Pancreas (tissue), 10 donors: Measurements from ENCODE around the gene DBN1. TPM values are rescaled to one million over a fixed set of nuclear protein-coding genes. Genes with fewer than 3 reads are reported as not detected.

ENCODE experiments used
- ATAC-seq, 4 donors: fragments of 200-7000 bp; cut with Tn5 transposase; one replicate each; pipeline versions ENCODE4 v1.8.0 to v1.9.1; 2020; ENCODE audit warnings: mild to moderate bottlenecking in 4 of 4, moderate library complexity in 4 of 4
- DNase-seq, 6 donors: peaks; one replicate each; pipeline ENCODE4 v3.0.0-alpha.2; 2020
- FAIRE-seq: peaks from 2 replicates; lab custom pipeline; 2012; peaks lifted over from hg19 to GRCh38; lab: Jason Lieb, UNC
- H3K27ac ChIP-seq, 4 donors: fragments of 200-600 bp; sonication (generic); 1 replicate in 3 of 4; 2 replicates in 1 of 4; pipeline versions ENCODE4 v1.5.0 to v1.8.0; 2020
- H3K27me3 ChIP-seq, 4 donors: fragments of 200-600 bp; one replicate each; pipeline ENCODE4 v1.8.0; 2021
- H3K36me3 ChIP-seq, 3 donors: fragments of 200-600 bp; sonication (generic) in 1 of 3; one replicate each; pipeline versions ENCODE4 v1.5.0 to v1.8.0; 2020 to 2021
- H3K4me1 ChIP-seq, 3 donors: fragments of 200-600 bp; one replicate each; pipeline ENCODE4 v1.8.0; 2021
- H3K4me3 ChIP-seq, 4 donors: fragments of 200-600 bp; sonication (generic) in 2 of 4; one replicate each; pipeline versions ENCODE4 v1.5.0 to v1.8.0; 2020 to 2021
- H3K9me3 ChIP-seq, 4 donors: fragments of 200-600 bp; one replicate each; pipeline ENCODE4 v1.8.0; 2021
- WGBS, 2 donors: extraction: QIAGEN DNeasy Blood & Tissue Kit; methylation state at CpG; one replicate each; pipeline ENCODE4 v1.1.7; 2013; 5-methylcytosine and 5-hydroxymethylcytosine counted together
- intact Hi-C, 3 donors: fragments of 100-400 bp; cut with DNase I; formaldehyde crosslinking; loops; one replicate each; pipeline versions ENCODE4 v1.11.1 to v1.14.2; 2022
- polyA plus RNA-seq, 2 donors: library from polyadenylated mRNA; stranded (reverse); fragments of 200-250 nt; gene quantifications; one replicate each; pipeline ENCODE4 v1.2.3, GENCODE V29; 2013
- total RNA-seq, 6 donors: library from RNA; stranded (reverse); fragmentation: NEBNext Ultra II Directional in 4 of 6; extraction: Animal tissue kit (Norgen Biotek cat#: 25700) in 4 of 6; gene quantifications; one replicate each; pipeline versions ENCODE4 v1.2.1 to v1.2.4, GENCODE V29; 2021 to 2023
- TF ChIP-seq, protein P1 (sequence below), 4 donors: fragments of 200-600 bp; sonication (generic) in 3 of 4; IDR thresholded peaks; one replicate each; pipeline versions ENCODE4 v1.5.0 to v1.8.0; 2021; ENCODE audit warnings: antibody characterized with exemption in 4 of 4
- donor health status: healthy with polysubstance abuse.
- donor health status: DM: no; HTN: no; CAD: no; lungs with moderate emphysema.
- donor health status: DM: no; HTN: no; CAD: no.
- donor health status: control.
- donor health status: control.
- donor health status: Bipolar disorder and iron deficiency.
- donor health status: DM: yes; HTN: yes; CAD: no.
- donor health status: DM: no; HTN: no; CAD: no.
- donor health status: DM: no; HTN: no; CAD: no.
- donor health status: DM: yes; HTN: yes; CAD: no.

The DBN1 gene
- total and polyA plus RNA-seq, 8 donors = 10.2 to 38.2 (median 17.0) TPM

DNA sequence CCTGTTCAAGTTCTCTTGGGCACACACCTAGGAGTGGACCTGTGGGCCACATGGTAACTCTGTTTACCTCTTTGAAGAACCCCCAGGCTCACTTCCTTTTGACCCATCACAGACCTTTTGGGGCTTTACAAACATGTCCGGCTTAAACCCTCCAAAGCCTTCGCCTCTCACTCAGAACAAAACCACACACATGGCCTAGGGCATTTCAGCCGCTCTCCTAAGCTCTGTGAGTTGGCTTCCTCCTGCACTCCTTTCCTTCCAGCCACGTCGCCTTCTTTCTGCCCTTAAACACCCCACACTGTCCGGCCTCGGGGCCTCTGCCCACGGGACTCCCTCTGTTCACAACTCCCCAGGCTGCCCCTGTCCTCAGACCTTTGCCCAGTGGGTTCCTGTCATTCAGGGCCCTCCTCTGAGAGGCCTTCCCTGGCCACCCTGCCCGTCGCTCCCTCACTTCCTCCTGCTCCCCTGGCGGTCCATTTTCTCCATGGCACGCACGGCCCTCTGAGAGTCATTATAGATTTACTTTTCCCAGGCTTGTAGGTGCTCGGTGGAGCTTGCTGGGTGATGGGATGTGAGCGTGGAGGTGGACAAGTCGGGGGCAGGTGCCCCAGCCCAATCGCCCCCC, 34.3 kb upstream of the DBN1 start:
- Histone ChIP-seq H3K36me3 (peaks cover 0 to 13% (median 9%) of the 10 kb centered on the region in 3 donors), H3K9me3 (no peaks in the 10 kb centered on the region), H3K27me3 (no peaks in the 10 kb centered on the region), H3K27ac (no peak overlapping the region), H3K4me1 (no peaks in the 10 kb centered on the region), H3K4me3 (peak overlapping the region in 1 of 4 donors; percentile 40)
- 91 to 92% methylated on average over 17 of the region's 17 CpGs for WGBS, 2 donors
- TF ChIP-seq, protein P1, sequence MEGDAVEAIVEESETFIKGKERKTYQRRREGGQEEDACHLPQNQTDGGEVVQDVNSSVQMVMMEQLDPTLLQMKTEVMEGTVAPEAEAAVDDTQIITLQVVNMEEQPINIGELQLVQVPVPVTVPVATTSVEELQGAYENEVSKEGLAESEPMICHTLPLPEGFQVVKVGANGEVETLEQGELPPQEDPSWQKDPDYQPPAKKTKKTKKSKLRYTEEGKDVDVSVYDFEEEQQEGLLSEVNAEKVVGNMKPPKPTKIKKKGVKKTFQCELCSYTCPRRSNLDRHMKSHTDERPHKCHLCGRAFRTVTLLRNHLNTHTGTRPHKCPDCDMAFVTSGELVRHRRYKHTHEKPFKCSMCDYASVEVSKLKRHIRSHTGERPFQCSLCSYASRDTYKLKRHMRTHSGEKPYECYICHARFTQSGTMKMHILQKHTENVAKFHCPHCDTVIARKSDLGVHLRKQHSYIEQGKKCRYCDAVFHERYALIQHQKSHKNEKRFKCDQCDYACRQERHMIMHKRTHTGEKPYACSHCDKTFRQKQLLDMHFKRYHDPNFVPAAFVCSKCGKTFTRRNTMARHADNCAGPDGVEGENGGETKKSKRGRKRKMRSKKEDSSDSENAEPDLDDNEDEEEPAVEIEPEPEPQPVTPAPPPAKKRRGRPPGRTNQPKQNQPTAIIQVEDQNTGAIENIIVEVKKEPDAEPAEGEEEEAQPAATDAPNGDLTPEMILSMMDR (IDR thresholded peaks at IDR 0.05) = no peak
- ATAC-seq = peak in 1 of 4 donors; percentile 7
- no peak for FAIRE-seq
- intact Hi-C loops = no loop called here
- DNase-seq = peak in 1 of 6 donors; percentile 7

- DNase-seq (no peak), ATAC-seq (no peak), FAIRE-seq (no peak)
- Histone ChIP-seq H3K9me3 (no peaks in the 10 kb centered on the region), H3K27ac (no peak overlapping the region), H3K36me3 (peaks cover 0 to 9% (median 4%) of the 10 kb centered on the region in 3 donors), H3K4me3 (no peak overlapping the region), H3K4me1 (no peaks in the 10 kb centered on the region), H3K27me3 (no peaks in the 10 kb centered on the region)
- TF ChIP-seq, protein P1 (IDR thresholded peaks at IDR 0.05) = no peak
- intact Hi-C loops = no loop called here
- WGBS, 2 donors = 47 to 48% methylated on average over 9 of the region's 9 CpGs
Observed at GRCh38 chr5:177507165-177507564, 33.7 kb upstream of the DBN1 start.

GRCh38 chr5:177505075-177505474, 31.6 kb upstream of the DBN1 start:
- H3K36me3 ChIP-seq = no peaks in the 10 kb centered on the region
- H3K4me1 ChIP-seq = no peaks in the 10 kb centered on the region
- no peak for ATAC-seq
- no peaks in the 10 kb centered on the region for H3K9me3 ChIP-seq
- intact Hi-C loops = no loop called here
- no peak overlapping the region for H3K4me3 ChIP-seq
- no peak for FAIRE-seq
- 93% methylated on average over 4 of the region's 4 CpGs for WGBS, 2 donors
- no peak overlapping the region for H3K27ac ChIP-seq
- peak in 1 of 6 donors; percentile 51 for DNase-seq
- TF ChIP-seq, protein P1 (IDR thresholded peaks at IDR 0.05) = no peak
- no peaks in the 10 kb centered on the region for H3K27me3 ChIP-seq

DNA sequence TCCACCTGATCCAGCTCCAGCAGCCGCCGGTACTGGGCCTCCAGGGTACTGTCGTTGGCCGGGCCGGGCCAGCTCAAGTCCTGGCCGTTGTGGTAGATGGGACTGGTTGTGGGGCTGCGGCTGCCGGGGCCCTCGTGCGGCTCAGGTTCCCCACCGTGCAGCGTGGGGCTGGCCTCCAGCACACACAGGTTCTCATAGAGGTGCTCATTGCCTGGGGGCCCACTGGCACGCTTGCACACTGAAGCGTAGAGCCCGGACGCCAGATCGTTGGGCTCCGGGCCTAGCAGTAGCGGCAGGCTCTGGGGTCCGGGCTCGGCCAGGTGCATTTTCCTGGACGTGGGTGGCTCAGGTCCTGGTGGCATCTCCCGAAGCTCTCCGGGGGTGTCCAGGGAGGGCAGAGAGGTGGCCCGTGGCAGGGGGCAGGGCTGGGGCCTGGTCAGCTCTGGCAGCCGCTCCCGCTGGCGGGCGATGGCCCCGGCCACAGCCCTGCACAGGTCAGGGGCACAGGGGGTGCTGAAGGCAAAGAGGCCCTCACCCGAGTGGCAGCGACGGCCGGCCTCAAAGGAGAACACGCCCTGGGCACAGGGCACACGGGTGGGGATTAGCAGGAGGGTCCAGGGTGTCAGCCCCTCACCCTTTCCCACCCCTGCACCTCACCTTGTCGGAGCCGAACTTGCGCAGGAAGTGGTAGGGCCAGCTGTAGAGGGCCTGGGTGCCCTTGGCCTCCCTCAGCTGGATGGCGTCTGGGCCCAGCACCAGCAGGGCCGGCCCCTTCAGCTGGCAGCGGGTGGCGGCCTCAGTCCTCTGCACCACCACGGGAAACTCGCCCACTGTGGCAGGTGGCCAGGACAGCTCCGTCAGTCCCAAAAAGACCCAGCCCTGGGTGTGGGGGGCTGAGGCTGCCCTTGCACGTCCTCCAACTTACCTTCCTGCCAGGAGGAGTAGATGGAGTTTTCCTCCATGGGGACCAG, 30.9 kb upstream of the DBN1 start:
- Histone ChIP-seq H3K27ac (no peak overlapping the region), H3K9me3 (no peaks in the 10 kb centered on the region), H3K36me3 (no peaks in the 10 kb centered on the region), H3K4me3 (no peak overlapping the region), H3K4me1 (no peaks in the 10 kb centered on the region), H3K27me3 (no peaks in the 10 kb centered on the region)
- intact Hi-C loops = loop anchor here in 2 of 3 donors (5.0 kb wide), 1 partner anchor 112 kb away; no protein-coding TSS in a partner anchor
- DNase-seq (peak in 2 of 6 donors; percentile 32 to 70), ATAC-seq (no peak), FAIRE-seq (no peak)
- TF ChIP-seq, protein P1 (IDR thresholded peaks at IDR 0.05) = no peak
- 85 to 89% methylated on average over 47 of the region's 47 CpGs for WGBS, 2 donors
